ENCODE data around the gene TMSB15B.
A peak's percentile ranks its signal among the peaks of the same experiment; 100 is the strongest.
"Not testable (repeated sequence)": the region's sequence is repeated elsewhere in the genome, so short reads cannot be mapped to it uniquely, and the experiment has no call there.

The TMSB15B gene

DNA sequence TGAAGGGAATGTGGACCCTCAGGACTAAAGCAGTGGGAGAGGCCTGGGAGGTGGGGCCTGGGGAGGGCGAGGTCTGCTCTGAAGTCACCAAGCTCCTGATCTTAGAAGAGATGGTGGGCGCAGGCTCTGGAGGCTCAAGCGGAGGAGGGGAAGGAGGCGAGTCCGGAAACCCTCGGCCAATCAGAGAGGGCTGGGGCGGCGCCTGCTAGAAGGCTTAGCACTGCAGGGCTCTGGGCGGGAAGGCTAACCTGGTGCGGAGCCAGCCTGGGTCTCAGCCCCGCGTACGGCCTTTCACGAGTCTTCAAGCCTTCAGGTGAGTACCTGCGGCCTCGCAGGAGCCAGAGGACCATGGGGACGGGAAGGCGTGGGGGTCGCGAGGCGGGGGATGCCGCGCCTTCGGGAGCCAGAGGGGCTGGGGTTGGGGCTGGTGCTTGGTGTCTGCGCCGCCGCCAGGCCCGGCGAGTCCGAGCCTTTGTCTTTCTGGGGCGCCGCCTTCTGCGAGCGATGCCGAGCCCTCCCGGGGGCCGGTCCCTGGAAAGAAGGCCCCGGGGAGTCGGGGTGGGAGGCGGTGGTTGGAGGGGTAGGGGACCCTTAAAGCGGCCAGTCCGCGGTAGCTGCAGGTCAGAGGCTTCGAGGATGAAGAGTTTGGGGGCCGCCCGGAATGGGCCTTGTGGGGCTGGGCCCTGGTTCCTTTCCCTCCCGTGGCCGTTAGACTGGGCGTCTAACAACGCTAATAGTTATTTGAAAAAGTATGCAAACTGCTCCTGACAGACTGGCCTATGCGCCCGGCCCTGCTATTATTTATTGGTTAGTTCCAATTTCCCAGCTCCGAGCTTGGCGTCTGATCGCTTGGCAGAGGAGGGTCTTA, at the start of gene TMSB15B:
TSS of gene TMSB15B (plus strand) at position 217 of the 868 bp plus-strand sequence.
- DNase-seq (ENCODE audit: low read depth) = not testable (repeated sequence)

- no peak for DNase-seq (ENCODE audit: low read depth)
These were observed 48.9 kb upstream of the TMSB15B start for GRCh38 chrX:103913356-103914020.

- peak; percentile 16 for DNase-seq (ENCODE audit: low read depth)
These were observed 44.4 kb upstream of the TMSB15B start for GRCh38 chrX:103918050-103918449.

GRCh38 chrX:103918571-103919269, 43.7 kb upstream of the TMSB15B start:
- peak; percentile 8 for DNase-seq (ENCODE audit: low read depth)

- DNase-seq (ENCODE audit: low read depth) = no peak
These were observed 43.2 kb upstream of the TMSB15B start for GRCh38 chrX:103919270-103919637.

DNA sequence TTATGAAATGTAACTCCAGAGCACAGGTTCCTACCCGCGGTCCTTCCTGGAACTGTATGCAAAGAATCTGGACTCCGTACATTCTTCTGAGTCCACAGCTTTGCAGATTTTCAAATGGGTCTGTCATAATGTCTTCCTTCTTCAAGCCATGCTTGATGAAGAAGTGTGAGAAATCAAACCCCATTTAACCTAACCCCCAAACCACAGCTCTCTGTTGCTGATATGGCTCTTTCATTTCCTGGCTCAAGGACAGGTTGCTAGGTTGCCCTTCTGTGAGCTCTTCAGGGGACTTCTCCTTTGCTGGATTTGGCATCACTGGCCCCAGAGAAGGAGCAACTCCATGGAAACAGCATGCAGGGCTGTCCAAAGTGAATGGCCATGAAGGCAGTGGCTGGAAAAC, 41.9 kb upstream of the TMSB15B start:
- not testable (repeated sequence) for DNase-seq (ENCODE audit: low read depth)

DNA sequence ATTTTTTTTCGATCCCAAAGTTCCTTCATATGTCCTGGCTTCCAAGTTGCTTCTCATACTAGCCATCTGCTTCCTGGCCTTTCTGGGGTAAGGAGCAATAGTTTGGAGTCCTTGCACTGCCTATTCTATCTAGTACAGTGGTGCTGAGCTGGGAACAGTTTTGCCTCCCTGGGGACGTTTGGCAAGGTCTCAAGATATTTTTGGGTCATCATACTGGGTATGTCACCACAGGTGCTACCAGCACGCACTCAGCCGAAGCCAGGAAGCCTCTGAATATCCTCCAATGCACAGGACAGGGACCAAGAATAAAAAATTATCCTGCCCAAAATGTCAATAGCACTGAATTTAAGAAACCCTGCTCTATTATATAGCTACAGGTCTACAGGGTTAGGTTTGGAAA, 35.4 kb upstream of the TMSB15B start:
- DNase-seq (ENCODE audit: low read depth) = no peak

DNA sequence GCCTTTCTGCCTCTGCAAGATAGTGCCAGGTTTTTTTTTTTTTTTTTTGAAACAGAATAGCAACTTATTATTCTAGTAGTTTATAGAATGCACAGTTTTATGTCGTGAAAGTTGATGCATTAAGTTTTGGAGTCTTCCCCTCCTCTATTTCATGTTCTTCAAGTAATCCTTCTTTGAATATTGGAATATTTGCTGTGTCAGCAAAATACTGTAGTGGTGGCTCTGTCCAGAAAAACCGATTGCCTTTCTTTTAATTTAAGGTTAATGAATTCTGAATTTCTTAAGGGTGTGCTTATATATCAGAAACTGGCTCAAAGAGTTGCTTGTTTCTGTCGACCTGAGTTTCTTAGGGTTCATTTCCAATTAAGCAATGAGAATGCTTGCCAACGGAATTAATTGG, 34.8 kb upstream of the TMSB15B start:
- DNase-seq (ENCODE audit: low read depth) = no peak

DNA sequence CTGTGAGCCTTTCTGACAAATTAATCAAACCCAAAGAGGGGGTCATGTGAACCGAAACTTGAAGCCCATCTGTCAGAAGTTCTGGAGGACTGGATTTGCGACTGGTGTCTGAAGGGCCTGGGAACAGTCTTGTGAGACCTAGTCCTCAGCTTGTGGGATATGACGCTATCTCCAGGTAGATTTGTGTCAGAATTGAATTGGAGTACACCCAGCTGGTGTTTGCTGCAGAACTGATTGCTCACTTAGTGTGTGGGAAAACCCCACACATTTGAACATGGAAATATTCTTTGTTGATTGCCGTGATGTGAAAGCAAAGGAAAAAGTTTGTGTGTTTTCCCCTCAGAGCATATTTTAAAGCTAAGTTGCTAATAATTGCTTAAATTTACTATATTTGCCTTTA, 30.3 kb upstream of the TMSB15B start:
- DNase-seq (ENCODE audit: low read depth) = no peak

DNA sequence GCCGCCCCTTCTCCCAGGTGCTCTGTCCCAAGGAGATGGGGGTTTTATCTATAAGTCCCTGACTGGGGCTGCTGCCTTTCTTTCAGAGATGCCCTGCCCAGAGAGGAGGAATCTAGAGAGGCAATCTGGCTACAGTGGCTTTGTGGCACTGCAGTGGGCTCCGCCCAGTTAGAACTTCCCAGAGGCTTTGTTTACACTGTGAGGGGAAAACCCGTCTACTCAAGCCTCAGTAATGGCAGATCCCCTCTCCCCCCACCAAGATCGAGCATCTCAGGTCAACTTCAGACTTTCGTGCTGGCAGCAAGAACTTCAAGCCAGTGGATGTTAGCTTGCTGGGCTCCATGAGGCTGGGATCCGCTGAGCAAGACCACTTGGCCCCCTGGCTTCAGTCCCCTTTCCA, 22.2 kb upstream of the TMSB15B start:
- not testable (repeated sequence) for DNase-seq (ENCODE audit: low read depth)

DNA sequence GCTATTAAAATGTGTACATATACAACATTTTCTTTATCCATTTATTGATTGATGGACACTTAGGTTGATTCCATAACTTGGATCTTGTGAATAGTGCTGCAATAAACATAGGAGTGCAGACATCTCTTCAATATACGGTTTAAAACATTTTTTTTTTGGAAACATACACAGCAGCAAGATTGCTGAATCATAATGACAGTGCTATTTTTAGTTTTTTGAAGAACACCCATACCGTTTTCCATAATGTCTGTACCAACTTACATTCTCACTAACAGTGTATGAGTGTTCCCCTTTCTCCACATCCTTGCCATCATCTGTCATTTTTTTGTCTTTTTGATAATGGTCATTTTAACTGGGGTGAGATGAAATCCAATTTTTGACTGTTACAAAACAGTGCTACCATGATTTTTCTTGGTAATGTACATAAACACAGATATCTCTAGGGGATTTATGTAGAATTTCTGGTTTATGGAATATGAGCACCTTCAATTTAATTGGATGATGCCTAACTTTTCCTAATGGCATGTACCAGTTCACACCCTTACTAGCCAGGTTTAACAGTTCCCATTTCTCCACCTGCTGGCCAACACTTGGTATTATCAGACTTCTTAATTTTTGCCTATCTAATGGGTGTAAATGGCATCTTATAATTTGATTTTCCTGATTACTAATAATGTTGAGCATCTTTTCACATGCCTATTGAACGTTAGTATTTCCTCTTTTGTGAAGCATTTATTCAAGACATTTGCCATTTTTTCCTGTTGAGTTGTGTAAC, 21.0 kb upstream of the TMSB15B start:
- no peak for DNase-seq (ENCODE audit: low read depth)

- no peak for DNase-seq (ENCODE audit: low read depth)
These were observed 12.9 kb upstream of the TMSB15B start for GRCh38 chrX:103949506-103949905.

DNA sequence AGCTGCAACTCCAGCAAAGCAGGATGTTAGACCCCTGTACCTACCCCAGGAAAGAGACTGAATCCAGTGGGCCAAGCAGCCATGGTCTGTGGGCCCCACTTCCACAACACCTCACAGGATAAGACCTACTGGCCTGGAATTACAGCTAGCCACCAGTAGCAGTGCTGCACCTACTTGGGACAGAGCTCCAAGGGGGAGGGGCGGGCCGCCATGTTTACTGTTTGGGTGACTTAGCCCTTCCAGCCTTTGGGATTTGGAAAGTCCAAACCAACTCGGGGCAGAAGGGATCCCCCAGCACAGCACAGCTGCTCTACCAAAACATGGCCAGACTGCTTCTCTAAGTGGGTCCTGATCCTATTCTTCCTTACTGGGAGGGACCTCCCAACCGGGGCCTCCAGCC, 9.1 kb upstream of the TMSB15B start:
- no peak for DNase-seq (ENCODE audit: low read depth)

DNA sequence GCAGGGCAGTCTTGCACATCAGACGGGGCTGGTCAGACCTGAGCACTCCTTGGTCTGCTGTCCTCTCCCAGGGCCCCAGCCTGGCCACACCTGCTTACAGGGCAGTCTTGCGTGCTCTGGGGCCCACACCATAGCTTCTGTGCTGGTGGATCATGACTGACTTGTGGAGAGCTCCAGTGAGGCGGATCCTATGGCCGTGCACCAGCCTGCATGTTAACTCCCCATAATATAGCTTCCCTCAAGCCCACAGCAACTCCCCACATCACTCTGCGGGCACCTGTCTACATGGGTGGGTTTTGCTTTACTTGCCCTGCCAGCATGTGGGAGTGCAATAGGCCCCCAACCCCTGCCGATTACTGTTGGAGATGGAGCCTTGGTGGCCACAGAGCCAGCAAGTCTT, 8.2 kb upstream of the TMSB15B start:
- no peak for DNase-seq (ENCODE audit: low read depth)

DNA sequence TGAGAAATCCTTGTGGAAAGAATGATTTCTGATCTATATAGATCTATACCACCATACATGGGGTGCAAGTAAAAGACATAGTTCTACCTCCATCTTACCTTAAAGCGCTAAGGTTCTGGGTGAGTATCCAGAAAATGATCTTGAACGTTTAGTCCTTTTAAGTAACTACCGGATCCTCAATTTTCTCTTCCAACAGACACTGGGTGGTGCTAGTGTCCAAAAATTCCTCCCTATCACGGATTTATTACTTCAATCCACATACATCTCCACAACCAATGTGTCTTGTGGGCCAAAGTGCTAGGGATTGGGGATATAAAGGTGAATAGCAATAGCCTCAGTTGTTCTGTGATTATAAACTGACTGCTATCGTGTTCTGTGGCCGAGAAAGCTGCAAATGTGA, 1.8 kb upstream of the TMSB15B start:
- DNase-seq (ENCODE audit: low read depth) = not testable (repeated sequence)

GRCh38 chrX:103983508-103983907, 21.1 kb downstream of the TMSB15B start:
- DNase-seq (ENCODE audit: low read depth) = not testable (repeated sequence)

GRCh38 chrX:103999234-103999633, 36.8 kb downstream of the TMSB15B start:
- no peak for DNase-seq (ENCODE audit: low read depth)

DNA sequence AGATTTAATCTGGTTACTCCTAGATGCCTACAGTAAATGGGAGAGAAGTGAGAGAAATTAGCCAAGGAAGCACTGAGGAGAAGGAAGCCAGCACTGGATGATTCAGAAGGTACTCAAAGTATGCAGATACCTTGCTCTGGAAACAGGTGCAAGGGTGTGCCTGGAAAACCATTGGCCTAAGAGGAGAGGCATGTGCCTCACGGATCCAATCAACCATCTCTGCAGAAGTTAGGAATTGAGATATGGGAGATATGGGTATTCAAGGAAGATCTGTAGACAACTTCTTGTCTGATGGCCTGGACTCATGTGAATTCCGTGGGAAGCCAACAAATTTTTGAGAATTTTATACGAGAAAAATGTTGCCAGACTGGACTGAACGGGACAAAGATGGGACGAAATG, 46.4 kb downstream of the TMSB15B start:
- DNase-seq (ENCODE audit: low read depth) = no peak

GRCh38 chrX:104013158-104013557, 50.7 kb downstream of the TMSB15B start:
- no peak for DNase-seq (ENCODE audit: low read depth)

GRCh38 chrX:104013606-104014005, 51.2 kb downstream of the TMSB15B start, which contains the start of gene H2BW1:
Gene H2BW1, minus strand, starts transcription at chrX:104013708. Its CDS starts 132 bp downstream, at chrX:104013576.
- DNase-seq (ENCODE audit: low read depth) = no peak

- not testable (repeated sequence) for DNase-seq (ENCODE audit: low read depth)
These were observed 53.1 kb downstream of the TMSB15B start for GRCh38 chrX:104015576-104015975.

Measured in stimulated activated CD8-positive, alpha-beta memory T cell treated with anti-CD3 and anti-CD28 coated beads, Interleukin-15, amount 100 ng/mL, for 1 hour (primary cell).